NCI-H748 (cell line): ENCODE results near the gene RWDD3.

Experiments
- DNase-seq: peaks from one replicate; lab custom pipeline; 2025; ENCODE audit not compliant: unreplicated experiment; lab: John Stamatoyannopoulos, UW

Gene RWDD3

GRCh38 chr1:95229706-95230105 lies 4.3 kb upstream of the RWDD3 start:
- no peak for DNase-seq

GRCh38 chr1:95230256-95230655 lies 3.8 kb upstream of the RWDD3 start:
- DNase-seq, result no peak

GRCh38 chr1:95230768-95231191 lies 3.2 kb upstream of the RWDD3 start:
- DNase-seq, result no peak

- DNase-seq, result no peak
Measured at GRCh38 chr1:95232646-95233318, 1.2 kb upstream of the RWDD3 start.

- DNase-seq, result no peak
Measured at GRCh38 chr1:95233319-95233736, 682 bp upstream of the RWDD3 start.

GRCh38 chr1:95236784-95237575 lies 3.0 kb downstream of the RWDD3 start:
- DNase-seq, result no peak

- DNase-seq, result no peak
Measured at GRCh38 chr1:95237981-95238703, 4.1 kb downstream of the RWDD3 start.

- no peak for DNase-seq
Measured at GRCh38 chr1:95245029-95245428, 11.0 kb downstream of the RWDD3 start.

- DNase-seq, result no peak
Measured at GRCh38 chr1:95246511-95246910, 12.5 kb downstream of the RWDD3 start.

GRCh38 chr1:95247607-95248006 lies 13.6 kb downstream of the RWDD3 start:
- no peak for DNase-seq

GRCh38 chr1:95249916-95250315 lies 15.9 kb downstream of the RWDD3 start:
- DNase-seq, result no peak

- no peak for DNase-seq
Measured at GRCh38 chr1:95252422-95252821, 18.4 kb downstream of the RWDD3 start.

- no peak for DNase-seq
Measured at GRCh38 chr1:95254959-95255358, 20.9 kb downstream of the RWDD3 start.

GRCh38 chr1:95255826-95256225 lies 21.8 kb downstream of the RWDD3 start:
- no peak for DNase-seq

GRCh38 chr1:95257758-95258157 lies 23.7 kb downstream of the RWDD3 start:
- DNase-seq, result no peak

GRCh38 chr1:95259245-95259644 lies 25.2 kb downstream of the RWDD3 start:
- no peak for DNase-seq

- DNase-seq, result no peak
Measured at GRCh38 chr1:95262913-95263312, 28.9 kb downstream of the RWDD3 start.

- DNase-seq, result no peak
Measured at GRCh38 chr1:95263450-95263849, 29.4 kb downstream of the RWDD3 start.

- no peak for DNase-seq
Measured at GRCh38 chr1:95265106-95265505, 31.1 kb downstream of the RWDD3 start.

GRCh38 chr1:95276429-95276828 lies 42.4 kb downstream of the RWDD3 start:
- DNase-seq, result no peak

- no peak for DNase-seq
Measured at GRCh38 chr1:95278173-95279006, 44.4 kb downstream of the RWDD3 start.
